Stimulated activated CD8-positive, alpha-beta memory T cell treated with anti-CD3 and anti-CD28 coated beads, Interleukin-12 subunit alpha, Interleukin-12 subunit beta, amount 100 ng/mL, for 4 hours (primary cell): Measurements from ENCODE around the gene DTHD1.

Experiments
- DNase-seq: peaks from one replicate; pipeline ENCODE4 v3.0.0-alpha.2; 2020; ENCODE audit warnings: low read depth

DTHD1 gene

DNA sequence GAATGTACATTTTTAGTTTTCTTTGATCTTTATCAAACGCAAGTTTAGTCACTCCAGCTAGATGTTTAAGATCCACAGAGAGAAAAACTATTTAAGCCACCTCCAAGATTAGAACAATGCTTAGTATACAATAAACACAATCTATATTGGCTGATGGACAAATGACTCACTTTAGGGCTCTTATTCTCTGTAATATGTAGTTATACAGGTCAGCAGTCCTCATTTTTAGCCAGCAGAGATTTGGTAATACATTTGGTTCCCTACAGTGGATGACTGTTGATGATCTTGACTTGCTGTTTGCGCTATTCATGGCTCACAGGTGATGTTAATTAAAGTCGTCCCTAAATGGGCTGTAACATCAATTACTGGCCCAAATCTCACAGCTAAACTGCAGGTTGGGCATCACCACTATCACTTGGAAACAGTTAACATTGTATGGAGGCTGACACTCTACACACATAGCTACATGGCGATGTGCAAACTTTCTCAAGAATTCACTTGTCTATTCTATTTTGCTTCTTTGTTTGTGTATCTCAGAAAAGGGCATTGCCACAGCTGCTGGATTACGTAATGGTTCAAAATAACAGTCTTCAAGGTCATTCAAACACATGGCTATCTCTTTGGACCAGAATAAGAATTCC is 11.8 kb upstream of the DTHD1 start:
- no peak for DNase-seq

DNA sequence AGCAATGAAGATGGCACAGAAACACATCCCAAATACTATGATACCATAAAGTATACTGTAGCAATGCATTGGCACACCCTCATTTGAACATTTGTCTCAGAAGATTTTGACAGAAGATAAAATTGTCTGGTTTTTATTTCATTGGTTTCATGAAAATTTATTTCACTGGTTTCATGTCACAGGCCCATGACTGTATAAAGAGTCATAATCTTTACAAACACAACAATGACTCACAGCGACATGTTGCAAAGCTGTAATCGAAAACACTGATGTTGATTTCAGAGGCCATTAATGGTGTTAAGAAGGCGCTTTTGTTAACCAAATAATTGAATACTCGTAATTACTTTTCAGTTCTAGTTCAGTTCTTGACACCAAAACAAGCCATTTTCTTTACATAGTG is 8.1 kb upstream of the DTHD1 start:
- DNase-seq = no peak

DNA sequence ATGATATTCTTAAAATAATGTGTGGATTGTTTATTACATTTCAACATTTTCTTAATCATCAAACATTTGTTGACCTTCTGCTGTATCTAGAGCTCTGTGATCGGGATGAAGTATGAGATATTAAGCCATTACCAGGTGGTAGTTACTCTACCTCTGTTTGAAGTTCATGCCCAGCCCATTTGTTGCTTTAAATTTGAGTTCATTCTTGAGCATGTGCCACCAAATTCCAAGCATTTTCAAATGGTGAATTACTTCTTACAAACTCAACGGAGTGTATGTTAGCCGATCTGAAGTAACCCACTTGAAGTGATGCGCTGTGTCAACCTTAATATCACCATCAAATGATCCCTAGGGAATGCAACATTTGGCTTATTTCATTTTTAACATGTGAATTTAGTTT is 7.3 kb upstream of the DTHD1 start:
- no peak for DNase-seq

DNA sequence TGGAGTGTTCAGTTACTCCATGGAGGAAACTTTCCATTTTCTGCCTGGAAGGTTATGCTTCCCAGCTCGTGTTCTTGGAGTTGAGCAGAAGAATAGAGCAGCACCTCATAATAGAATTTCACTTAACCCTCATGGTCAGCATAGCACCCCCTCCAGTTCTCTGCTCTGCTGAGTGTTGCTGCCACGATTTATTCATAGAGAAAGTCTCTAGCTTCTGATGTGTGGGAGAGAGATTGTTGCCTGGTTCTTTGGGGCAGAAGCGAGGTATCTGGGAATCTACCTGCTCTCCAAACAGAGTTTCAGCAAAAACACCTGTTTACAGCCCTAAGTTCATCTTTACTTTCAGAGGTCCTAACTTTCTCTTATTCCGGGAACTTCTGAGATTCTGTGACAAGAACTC is 3.9 kb upstream of the DTHD1 start:
- DNase-seq = no peak

DNA sequence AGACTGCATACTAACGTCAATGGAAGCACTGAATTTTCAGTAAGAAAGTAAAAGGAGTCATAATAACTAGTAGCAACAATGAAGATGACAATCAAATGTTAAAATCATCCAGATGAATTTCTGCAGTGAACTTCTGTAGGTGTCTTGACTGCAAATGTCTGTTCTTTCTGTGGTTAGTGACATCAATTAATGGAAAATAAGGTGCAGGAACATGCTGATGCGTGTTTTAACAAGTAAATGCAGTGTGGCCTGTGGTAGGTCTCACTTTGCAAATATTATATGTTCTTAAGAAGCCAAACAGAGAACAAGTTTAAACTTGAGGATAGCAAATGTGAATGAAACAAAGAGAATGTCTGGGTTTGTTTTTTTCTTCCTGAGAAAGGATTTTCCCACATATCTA is 2.6 kb upstream of the DTHD1 start:
- no peak for DNase-seq

DNA sequence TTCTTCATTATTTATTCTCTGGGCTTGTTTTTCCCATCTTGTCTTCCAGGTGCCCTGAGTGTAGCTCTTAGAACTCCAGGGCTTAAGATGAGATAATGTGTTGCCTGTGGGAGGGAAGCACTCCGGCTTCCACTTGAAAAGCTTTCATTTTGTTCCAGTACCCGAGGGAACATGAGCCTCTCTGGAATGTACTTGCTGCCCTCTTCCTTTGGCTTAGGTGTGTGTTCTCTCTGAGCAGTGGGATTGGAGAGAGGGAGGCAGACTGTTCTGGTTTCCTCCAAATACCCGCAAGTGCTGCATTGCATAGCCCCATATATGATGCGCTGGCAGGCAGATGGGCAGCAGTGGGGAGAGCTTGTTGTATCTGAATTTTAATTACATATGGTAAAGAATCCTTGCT is 861 bp upstream of the DTHD1 start:
- no peak for DNase-seq

DNA sequence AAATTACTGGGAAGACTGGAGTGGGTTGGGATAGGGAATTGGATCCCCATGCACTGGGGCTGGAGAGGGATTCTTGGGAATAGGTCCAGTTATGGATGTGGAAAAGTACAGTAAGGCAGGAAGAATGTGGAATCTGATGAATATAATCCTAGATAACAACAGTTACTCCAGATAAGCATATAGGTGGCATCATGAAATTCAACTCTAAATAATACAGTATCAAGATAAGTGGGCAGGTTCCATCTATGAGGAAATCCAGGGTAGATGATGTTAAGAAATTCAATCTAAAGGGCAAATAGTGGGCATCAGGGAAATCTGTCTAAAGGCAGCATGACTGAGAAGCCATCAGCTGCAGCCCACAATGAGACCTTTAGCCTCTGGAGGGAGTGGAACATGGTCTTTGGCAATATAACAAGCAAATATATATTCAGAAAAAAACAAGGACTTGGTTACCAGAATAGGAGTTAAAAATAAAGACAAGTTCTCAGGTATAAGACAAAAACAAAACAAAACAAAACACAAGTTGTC is 1.2 kb downstream of the DTHD1 start:
- no peak for DNase-seq

DNA sequence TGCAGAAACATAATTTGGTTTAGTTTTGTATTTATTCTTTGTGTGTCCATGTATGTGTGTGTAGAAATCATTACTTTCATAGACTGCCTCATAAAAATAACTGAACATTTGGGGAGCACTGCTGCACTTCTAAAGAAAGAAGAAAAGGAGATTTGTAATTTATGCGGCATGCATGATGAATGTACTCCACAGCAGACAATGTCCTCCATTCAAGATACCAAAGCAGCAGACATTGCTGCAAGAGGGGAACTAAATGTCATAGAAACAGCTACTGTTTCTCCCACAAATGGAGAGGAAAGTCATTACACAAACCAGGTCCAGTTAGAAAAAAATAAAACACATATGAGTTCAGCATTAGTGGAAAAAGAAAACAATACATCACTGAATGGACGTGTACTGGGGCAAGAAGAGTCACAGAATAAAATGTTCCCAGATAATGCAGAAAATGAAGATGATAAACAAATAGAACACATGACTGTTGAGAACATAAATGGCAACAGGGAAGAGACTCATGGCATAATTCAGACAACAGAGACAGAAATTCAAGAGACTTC is 2.6 kb downstream of the DTHD1 start:
- no peak for DNase-seq

DNA sequence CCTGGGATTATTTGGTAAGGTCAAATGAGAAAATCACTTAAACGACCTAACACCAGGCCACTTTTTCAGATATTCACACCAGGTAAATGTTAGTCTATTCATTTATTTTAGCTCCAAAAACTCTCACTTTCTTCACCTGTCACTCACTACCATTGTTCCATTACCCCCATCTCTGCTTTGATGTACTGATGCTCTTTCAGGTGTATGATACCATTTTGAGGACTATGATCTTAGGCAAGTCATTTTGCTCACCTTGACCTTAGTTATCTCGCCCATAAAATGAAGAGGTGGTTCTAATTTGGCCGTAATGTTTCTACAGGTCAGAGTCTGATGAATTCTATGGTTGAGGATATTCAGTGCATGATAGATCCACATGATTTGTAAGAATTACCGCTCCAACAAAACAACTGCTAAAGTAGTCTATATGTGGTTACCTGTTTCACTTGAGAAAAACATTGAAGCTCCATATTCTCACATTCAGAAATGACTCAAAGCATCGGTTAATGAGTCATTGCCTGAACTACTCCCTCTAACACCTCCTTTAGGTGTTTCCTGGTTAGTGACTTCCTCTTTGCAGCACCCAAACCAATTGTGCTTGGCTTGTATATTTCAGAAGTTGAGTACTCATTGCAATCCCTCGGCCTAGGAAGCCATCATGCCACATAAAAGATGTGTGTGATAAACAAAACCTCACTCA is 4.5 kb downstream of the DTHD1 start:
- no peak for DNase-seq

DNA sequence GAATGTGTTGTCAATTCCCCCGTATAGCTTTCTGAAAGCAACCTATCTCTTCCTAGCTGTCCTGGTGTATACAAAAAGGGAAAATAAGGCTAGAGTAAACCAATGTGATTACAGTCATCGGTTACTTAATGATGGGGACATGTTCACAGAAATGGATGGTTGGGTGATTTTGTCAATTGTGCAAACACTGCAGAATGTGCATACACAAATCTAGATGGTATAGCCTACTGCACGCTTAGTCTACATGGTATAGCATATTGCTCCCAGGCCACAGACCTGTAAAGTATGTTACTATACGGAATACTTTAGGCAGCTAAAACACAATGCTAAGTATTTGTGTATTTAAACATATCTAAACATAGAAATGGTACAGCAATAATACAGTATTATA is 5.1 kb downstream of the DTHD1 start:
- no peak for DNase-seq

DNA sequence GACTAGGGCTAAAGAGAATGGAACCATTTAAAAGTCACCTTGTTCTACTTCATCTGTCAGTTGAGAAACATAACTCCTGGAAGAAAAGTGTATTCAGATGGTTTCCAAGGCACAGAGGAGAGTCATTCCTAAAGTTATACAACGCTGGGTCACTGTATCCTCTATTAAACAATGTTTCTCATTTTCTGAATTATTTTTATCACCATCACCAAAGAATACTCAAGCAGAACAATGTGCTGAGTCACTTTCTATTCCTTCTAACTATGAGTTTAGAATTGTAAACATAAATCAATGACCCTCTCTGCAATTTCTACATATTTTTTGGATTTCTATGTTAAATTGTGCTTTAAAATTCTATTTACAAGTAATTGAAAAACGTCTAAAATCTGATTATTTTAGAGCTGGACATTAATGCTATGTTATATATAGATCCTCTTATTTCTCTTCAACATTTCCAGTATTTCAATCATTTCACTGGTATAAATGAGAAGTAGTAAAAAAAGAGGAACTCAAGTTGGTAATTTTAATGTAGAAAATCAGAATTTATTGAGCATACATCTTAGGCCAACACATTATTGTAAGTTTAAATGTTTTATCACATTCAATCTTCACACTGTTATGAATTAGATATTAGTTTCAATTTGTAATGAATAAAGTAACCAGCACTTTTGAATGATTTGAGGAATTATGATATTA is 7.5 kb downstream of the DTHD1 start:
- no peak for DNase-seq

DNA sequence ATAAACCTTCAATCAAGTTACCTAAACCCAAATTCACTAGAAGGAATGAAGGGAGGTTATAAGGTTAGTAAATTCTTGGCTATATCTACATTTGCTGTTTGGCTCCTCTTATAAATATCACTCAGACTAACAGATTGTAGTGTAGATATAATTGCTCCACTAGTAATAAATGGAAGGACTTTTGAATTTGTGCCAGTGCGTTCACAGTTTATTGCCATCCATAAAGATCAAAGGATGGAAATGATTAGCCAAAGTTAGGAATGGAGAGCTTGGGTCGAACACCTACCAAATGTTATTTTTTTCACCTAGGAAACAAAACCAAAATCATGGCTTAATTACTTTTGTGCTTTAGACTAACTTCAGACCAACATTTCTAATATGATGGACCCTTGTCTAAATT is 9.2 kb downstream of the DTHD1 start:
- no peak for DNase-seq

DNA sequence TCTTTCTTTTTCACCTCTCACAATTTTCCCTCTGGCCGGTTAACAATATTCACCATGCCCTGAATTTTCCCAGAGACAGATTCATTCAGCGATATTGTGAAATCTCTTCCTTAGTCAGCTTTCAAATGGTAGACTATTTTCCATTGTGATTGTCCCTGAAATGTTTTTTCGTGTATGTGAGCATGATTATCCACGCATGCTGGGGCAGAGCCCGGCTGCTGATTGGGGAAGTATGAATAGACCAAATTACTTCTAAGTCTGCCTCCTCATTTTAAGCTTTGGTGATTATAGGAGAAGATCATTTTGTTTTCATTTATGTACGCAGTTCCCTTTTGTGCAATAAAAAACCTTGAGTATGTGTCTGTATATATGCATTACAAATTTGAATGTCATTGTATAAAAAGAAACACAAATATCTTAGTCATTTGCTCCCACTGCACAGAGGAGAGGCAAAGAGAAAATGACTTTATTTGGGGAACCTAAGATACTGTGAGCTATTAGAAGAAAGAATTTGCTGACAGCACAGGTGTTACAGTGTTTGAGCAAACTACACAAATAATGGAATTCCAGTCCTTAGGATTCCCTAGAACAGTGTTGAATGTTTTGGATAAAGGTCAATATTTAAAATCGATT is 11.3 kb downstream of the DTHD1 start:
- DNase-seq = no peak

DNA sequence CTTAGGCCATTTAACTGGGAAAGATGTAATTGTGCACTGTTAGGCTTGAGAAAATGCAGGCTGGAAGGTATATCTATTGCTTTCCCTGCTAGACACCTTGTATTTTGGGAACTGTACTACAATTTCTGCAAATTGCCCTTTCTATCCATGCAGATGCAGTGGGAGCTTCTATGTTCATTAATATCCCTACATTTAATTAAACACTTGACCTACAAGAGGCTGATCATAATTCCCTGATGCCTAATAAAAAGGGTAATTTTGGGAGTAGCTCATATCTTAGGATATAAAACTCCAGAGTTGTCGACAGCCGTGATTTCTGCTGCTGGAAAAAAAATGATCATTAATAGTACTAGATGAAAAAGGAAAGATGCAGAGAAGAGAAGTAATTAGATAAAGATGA is 19.7 kb downstream of the DTHD1 start:
- DNase-seq = no peak

DNA sequence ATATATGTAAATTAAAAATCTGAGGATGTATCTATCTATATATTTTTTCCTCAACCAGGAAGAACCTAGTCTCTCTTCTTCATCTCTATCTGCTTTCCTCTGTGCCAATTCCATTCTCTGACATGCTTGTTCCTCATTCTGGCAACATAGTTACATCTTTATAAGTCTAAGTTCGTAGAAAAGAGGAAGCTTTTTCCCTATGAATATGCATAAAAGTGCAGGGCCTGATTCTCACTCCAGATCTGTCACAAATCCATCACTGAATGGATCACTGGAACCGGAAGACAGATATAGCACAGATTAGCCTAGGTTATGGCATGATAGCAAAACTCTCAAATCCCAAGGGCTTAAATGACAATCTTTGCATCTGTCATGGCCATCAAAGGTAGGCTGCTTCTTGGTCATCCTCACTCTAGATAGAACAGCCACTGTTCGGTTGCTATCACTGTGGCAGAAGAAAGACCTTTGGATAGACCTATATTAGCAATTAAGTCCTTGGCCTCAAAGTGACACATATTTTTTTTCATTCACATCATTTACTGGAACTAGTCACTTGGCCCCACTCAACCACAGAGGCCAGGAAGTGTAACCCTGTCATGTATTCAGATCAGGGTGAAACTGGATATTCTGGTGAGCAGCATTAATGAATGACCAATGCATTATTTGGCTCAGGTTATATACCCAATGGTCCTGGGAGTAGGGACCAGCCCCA is 22.2 kb downstream of the DTHD1 start:
- DNase-seq = no peak

DNA sequence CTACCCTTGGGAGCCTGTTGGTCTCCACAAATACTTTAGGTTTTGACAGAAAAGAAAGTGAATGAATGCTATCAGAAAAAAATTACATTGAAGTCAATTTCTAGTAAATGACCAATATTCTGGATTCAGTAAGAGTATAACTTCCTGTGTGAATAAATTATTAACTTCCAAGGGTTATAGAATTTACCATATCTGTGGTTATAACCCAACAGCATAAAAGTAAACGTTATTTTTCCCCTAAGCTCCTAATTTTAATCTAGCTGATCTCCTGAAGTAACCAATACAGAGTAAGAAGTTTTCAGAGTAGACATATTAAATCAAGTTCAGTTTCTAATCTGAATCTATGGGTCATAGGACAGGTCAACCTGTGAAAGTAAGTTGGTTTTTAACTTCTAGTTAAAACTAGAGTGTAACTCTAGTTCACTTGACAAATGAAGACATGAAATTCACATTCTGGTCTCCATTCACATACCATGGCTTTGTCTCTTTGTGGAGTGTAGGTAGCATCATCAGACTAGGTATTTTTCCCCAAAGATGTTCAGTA is 22.8 kb downstream of the DTHD1 start:
- no peak for DNase-seq

DNA sequence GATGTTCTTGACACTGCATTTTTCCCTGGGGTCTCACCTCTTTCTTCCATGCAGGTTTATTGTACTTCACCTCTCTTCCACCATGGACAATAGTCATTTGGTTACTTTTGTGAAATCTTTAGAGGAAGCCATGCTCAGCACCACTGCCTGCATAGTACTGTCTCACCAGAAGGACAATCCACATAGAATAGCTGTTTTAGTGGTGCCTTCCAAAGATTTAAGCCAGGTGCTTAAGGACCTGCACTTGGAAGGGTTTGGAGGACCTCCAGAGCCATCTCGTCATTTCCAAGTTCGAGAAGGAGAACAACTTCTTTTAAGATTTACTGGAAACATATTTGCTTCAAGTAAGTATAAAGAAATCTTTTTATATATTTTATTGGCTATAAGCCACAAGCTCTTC is 26.7 kb downstream of the DTHD1 start:
- DNase-seq = no peak

DNA sequence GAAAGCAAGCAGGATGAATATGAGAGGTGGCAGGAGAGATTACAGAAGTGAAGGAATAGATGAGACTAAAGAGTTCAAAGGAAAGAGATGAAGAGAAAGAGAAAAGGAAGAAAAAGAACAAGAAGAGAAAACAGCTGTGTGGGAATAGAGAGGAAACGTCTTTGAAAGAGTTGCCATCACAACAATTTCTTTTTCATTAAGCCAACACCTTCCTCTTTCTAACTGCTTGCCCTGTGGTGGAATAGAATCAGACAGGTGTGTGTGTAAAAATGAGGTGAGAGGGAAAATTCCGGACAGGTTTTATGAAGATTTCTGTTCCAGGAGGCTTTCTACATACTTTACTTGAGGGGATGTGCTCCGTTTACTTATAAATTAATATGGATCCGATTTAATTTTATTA is 28.8 kb downstream of the DTHD1 start:
- no peak for DNase-seq

DNA sequence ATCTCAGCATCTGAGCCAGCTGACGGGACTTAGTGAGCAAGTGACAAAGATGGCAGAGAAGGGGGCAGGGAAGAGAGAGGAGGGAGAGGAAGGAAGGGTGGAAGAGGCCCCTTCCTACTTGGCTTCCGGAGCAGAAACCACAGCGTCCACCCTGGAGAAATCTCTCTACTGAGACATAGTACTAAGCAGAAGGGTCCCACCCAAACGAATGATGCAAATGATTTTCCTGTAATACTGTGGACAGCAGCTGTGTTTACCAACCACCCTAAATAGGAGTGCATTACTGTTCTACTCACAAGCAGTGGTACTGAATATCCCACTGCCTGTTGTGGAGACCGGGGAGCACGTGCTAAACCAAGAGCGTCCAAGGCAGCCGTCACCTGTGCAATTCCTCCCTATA is 29.4 kb downstream of the DTHD1 start:
- DNase-seq = no peak

DNA sequence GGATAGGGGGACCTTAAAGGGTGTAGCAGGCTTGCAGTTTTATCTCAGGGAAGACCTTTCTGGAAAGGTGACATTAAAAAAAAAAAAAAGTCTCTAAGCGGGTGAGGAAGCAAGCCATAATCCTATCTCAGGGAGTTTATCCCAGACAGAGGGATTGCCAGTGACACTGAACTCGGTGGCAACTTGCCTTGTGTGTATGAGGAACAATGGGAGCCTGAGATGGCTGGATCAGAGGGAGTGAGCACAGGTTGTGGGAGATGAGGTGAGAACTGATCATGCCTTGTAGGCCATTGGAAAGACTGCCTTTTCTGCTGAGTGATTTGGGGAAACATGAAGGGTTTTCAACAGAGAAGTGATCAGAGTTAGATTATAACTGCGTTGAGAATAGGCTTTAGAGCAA is 31.1 kb downstream of the DTHD1 start:
- no peak for DNase-seq

DNA sequence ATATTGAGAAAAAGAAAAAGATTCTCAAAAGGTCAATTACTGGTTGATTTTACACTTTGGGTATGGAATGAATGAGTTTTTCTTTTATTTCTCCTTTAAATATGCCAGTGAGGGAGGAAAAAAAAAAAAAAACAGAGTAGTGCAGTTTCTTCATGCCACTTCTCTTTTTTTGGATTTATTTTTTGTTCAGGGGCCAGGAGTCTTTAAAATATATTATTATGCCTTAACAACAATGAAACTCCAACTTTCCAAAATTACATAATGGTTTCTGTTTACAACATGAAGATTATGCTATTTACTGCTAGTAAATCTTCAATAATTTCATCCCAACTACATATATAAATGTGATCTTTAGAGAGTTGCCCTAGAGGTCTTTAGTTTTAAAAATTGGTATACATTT is 31.9 kb downstream of the DTHD1 start:
- no peak for DNase-seq

DNA sequence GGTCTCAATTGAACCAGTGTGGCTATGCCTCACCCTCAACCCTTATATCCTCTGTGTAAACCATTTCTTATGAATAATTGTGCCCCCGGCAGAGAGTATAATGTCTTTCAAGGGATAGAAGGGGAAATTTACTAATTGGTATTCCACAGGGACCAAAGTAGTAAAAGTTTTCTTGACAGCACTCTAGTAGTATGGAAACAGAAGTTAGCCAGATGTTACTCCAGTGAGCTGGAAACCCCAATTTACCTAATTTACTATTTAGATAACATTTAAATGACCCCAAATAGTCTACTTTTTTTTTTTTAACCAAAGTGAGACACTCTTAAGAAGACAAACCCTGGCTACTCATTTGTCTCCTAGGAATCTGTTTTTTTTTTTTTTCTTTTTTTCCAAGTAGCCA is 32.3 kb downstream of the DTHD1 start:
- DNase-seq = no peak
